Measurements from ENCODE around the gene KRTAP4-5. TPM values are rescaled to one million over a fixed set of nuclear protein-coding genes. Genes with fewer than 3 reads are reported as not detected.
A peak's percentile ranks its signal among the peaks of the same experiment; 100 is the strongest.

KRTAP4-5 gene
- total and polyA plus RNA-seq, 2 of the 13 experiments (the other 11 are each of a cell fraction or from before 2014, with no cell fraction given), result not detected

DNA sequence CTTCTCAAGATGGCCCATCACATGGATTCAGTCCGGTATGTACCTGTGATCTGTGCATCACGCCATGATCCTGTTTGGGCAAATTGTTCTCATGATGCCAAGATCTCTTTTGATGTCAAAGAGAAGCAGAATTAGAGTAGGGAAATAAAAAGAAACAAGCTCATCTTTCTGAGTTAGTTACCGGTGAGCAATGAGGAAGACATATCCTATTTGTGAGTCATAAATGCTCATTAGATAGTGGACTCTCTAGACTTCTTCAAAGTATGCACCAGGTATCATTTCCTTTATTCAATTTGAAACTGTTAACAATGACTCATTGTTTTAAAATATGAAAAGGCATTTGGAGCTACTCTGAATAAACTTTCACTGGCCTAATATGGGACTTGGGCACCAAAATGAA is 17.6 kb downstream of the KRTAP4-5 start:
- Histone ChIP-seq H3K27ac (ENCODE audit: extremely low read length, insufficient read depth, low read length) (no peak overlapping the region), H3K79me2 (ENCODE audit: insufficient read depth, low read length) (no peaks in the 10 kb centered on the region), H3K4me3 (replicated peaks in 1 of 3; ENCODE audit: insufficient read depth in 1 of 3, low read depth in 2 of 3, low read length in 3 of 3) (no peak overlapping the region), H3K9me3 (ENCODE audit: low read length) (no peaks in the 10 kb centered on the region), H4K20me1 (ENCODE audit: insufficient read depth, low read length) (no peaks in the 10 kb centered on the region), H3K27me3 (ENCODE audit: control insufficient read depth in 1 of 2, insufficient read depth in 2 of 2, low read length in 2 of 2) (0 out of 5 replicates have a peak, but pooled peaks cover 0 to 3% of the 10 kb centered on the region in 2 experiments), H3K9ac (ENCODE audit: insufficient read depth, low read depth, low read length) (no peak overlapping the region), H3K36me3 (replicated peaks in 1 of 2; ENCODE audit: control insufficient read depth in 1 of 2, insufficient read depth in 2 of 2, low read length in 2 of 2) (no peaks in the 10 kb centered on the region), H3K4me1 (ENCODE audit: insufficient read depth, low read length) (no peaks in the 10 kb centered on the region), H3K4me2 (ENCODE audit: low read depth, low read length) (no peak overlapping the region), H2AFZ (ENCODE audit: low read length) (no peak overlapping the region)
- no peak for TF ChIP-seq ZNF225 (CRISPR knock-in tag; IDR thresholded peaks at IDR 0.05)
- TF ChIP-seq ZIK1 (CRISPR knock-in tag; IDR thresholded peaks at IDR 0.05; ENCODE audit: borderline replicate concordance, low read depth), result no peak
- TF ChIP-seq ZNF558 (CRISPR knock-in tag; IDR thresholded peaks at IDR 0.05; ENCODE audit: borderline replicate concordance), result no peak
- TF ChIP-seq KLF16 (CRISPR knock-in tag; IDR thresholded peaks at IDR 0.05), result no peak
- no peak for TF ChIP-seq HHEX (CRISPR knock-in tag; IDR thresholded peaks at IDR 0.05)
- no peak for TF ChIP-seq SMARCC2 (IDR thresholded peaks at IDR 0.05)
- no peak for TF ChIP-seq AGO1 (IDR thresholded peaks at IDR 0.05; ENCODE audit: low read depth, low read length, poor library complexity, severe bottlenecking)
- TF ChIP-seq, protein P1, sequence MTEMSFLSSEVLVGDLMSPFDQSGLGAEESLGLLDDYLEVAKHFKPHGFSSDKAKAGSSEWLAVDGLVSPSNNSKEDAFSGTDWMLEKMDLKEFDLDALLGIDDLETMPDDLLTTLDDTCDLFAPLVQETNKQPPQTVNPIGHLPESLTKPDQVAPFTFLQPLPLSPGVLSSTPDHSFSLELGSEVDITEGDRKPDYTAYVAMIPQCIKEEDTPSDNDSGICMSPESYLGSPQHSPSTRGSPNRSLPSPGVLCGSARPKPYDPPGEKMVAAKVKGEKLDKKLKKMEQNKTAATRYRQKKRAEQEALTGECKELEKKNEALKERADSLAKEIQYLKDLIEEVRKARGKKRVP (CRISPR knock-in tag; IDR thresholded peaks at IDR 0.05), result no peak
- TF ChIP-seq ZNF878 (CRISPR knock-in tag; IDR thresholded peaks at IDR 0.05), result no peak
- TF ChIP-seq GATAD2A (CRISPR knock-in tag; IDR thresholded peaks at IDR 0.05), result no peak
- no peak for TF ChIP-seq ETV5 (CRISPR knock-in tag; IDR thresholded peaks at IDR 0.05; ENCODE audit: borderline replicate concordance)
- TF ChIP-seq ZNF251 (CRISPR knock-in tag; IDR thresholded peaks at IDR 0.05), result no peak
- BruUV-seq (replicated peaks), result no TSS peak
- DNase-seq (ENCODE audit: low spot score), result peak; percentile 23
- POLR2A ChIA-PET, result no interaction called here
- WGBS (ENCODE audit: low lambda C conversion rate), result 51% methylated on average over 3 of the region's 3 CpGs
- ATAC-seq, result no peak
- FAIRE-seq, result no peak
- in situ Hi-C loops (cut with HindIII; ENCODE audit: extremely low pct_ligation_motif_present, low pct_unique_long_range_greater_than_20kb) (no loop called here), intact Hi-C loops (cut with micrococcal nuclease; ENCODE audit: unreplicated experiment) (no loop called here)
- CTCF ChIA-PET (ENCODE audit: low intra/inter-chr PET ratio, low total read pairs), result no interaction called here

All from HepG2 (cell line).